Effector memory CD8-positive, alpha-beta T cell (primary cell): ENCODE measurements around the gene DBET.
"Not testable (repeated sequence)": the region's sequence is repeated elsewhere in the genome, so short reads cannot be mapped to it uniquely, and the experiment has no call there.

Experiments
- ATAC-seq: fragments of 150-1000 bp; cut with Tn5 transposase; replicated peaks from 2 replicates; pipeline ENCODE4 v1.10.0; 2021; ENCODE audit warnings: mild to moderate bottlenecking, moderate library complexity
- DNase-seq, 3 experiments: peaks; one replicate each; pipeline ENCODE4 v3.0.0; 2021
- H3K27ac Mint-ChIP-seq, 2 donors: one replicate each; pipeline ENCODE4 v1.8.0; 2022; ENCODE audit warnings: mild to moderate bottlenecking in 2 of 2, mixed read lengths in 2 of 2, moderate library complexity in 2 of 2
- H3K27me3 Mint-ChIP-seq, 2 donors: one replicate each; pipeline ENCODE4 v1.8.0; 2022; ENCODE audit warnings: mixed read lengths in 2 of 2
- H3K36me3 Mint-ChIP-seq: one replicate; pipeline ENCODE4 v1.8.0; 2022; ENCODE audit warnings: mild to moderate bottlenecking, moderate library complexity, mixed read lengths; ENCODE audit not compliant: insufficient read depth
- H3K4me1 Mint-ChIP-seq, 2 donors: one replicate each; pipeline ENCODE4 v1.8.0; 2022; ENCODE audit warnings: low read depth in 2 of 2, mixed read lengths in 2 of 2
- H3K4me3 Mint-ChIP-seq, 2 donors: one replicate each; pipeline ENCODE4 v1.8.0; 2022; ENCODE audit warnings: mild to moderate bottlenecking in 2 of 2, mixed read lengths in 2 of 2, moderate library complexity in 2 of 2
- H3K9me3 Mint-ChIP-seq, 2 donors: one replicate each; pipeline ENCODE4 v1.8.0; 2022; ENCODE audit warnings: mixed read lengths in 2 of 2
- total RNA-seq, 9 experiments: gene quantifications; one replicate each; lab custom pipeline; 2026; lab: John Stamatoyannopoulos, UW

The DBET gene
- 0 reads per million in 9 experiments for total RNA-seq

- H3K4me3 Mint-ChIP-seq, H3K27ac Mint-ChIP-seq, ATAC-seq, H3K4me1 Mint-ChIP-seq, H3K9me3 Mint-ChIP-seq, H3K36me3 Mint-ChIP-seq, H3K27me3 Mint-ChIP-seq, DNase-seq: not testable (repeated sequence)
Measured at GRCh38 chr4:190064342-190064741, at the start of gene DBET. DBET (plus strand) TSS chr4:190064502.

GRCh38 chr4:190014771-190015537, 49.3 kb upstream of the DBET start:
- Mint-ChIP-seq H3K27ac (no peak overlapping the region), H3K36me3 (peaks cover 8% of the 10 kb centered on the region), H3K9me3 (no peaks in the 10 kb centered on the region), H3K4me3 (peak overlapping the region; percentile 75 to 82), H3K27me3 (peaks cover 54 to 80% of the 10 kb centered on the region in 2 donors), H3K4me1 (peaks cover 24 to 28% of the 10 kb centered on the region in 2 donors)
- DNase-seq (no peak), ATAC-seq (peak; percentile 78)

- no peak for ATAC-seq
- H3K9me3 Mint-ChIP-seq = no peaks in the 10 kb centered on the region
- H3K27me3 Mint-ChIP-seq = peaks cover 62 to 88% of the 10 kb centered on the region in 2 donors
- peaks cover 8% of the 10 kb centered on the region for H3K36me3 Mint-ChIP-seq
- peaks cover 29 to 32% of the 10 kb centered on the region in 2 donors for H3K4me1 Mint-ChIP-seq
- peak overlapping the region; percentile 16 to 82 for H3K4me3 Mint-ChIP-seq
- no peak for DNase-seq
- no peak overlapping the region for H3K27ac Mint-ChIP-seq
Measured at GRCh38 chr4:190015538-190016368, 48.5 kb upstream of the DBET start.

- DNase-seq (no peak), ATAC-seq (no peak)
- peaks cover 31 to 39% of the 10 kb centered on the region in 2 donors for H3K4me1 Mint-ChIP-seq
- peaks cover 8% of the 10 kb centered on the region for H3K36me3 Mint-ChIP-seq
- H3K27ac Mint-ChIP-seq = no peak overlapping the region
- peak overlapping the region; percentile 16 to 82 for H3K4me3 Mint-ChIP-seq
- peaks cover 66 to 90% of the 10 kb centered on the region in 2 donors for H3K27me3 Mint-ChIP-seq
- H3K9me3 Mint-ChIP-seq = no peaks in the 10 kb centered on the region
Measured at GRCh38 chr4:190016369-190017289, 47.7 kb upstream of the DBET start.

- Mint-ChIP-seq H3K27me3 (peaks cover 66 to 81% of the 10 kb centered on the region in 2 donors), H3K27ac (no peak overlapping the region), H3K4me3 (peak overlapping the region in 1 of 2 donors; percentile 1), H3K36me3 (peaks cover 8% of the 10 kb centered on the region), H3K9me3 (no peaks in the 10 kb centered on the region), H3K4me1 (peaks cover 31 to 39% of the 10 kb centered on the region in 2 donors)
- ATAC-seq (no peak), DNase-seq (no peak)
Measured at GRCh38 chr4:190017357-190018200, 46.7 kb upstream of the DBET start.

- Mint-ChIP-seq H3K36me3 (peaks cover 8% of the 10 kb centered on the region), H3K4me1 (peaks cover 31 to 39% of the 10 kb centered on the region in 2 donors), H3K4me3 (peak overlapping the region; percentile 1 to 23), H3K9me3 (no peaks in the 10 kb centered on the region), H3K27ac (no peak overlapping the region), H3K27me3 (peaks cover 66 to 75% of the 10 kb centered on the region in 2 donors)
- no peak for DNase-seq
- ATAC-seq = no peak
Measured at GRCh38 chr4:190018201-190018920, 45.9 kb upstream of the DBET start.

- H3K9me3 Mint-ChIP-seq = no peaks in the 10 kb centered on the region
- peaks cover 29 to 39% of the 10 kb centered on the region in 2 donors for H3K4me1 Mint-ChIP-seq
- H3K36me3 Mint-ChIP-seq = peaks cover 8% of the 10 kb centered on the region
- no peak overlapping the region for H3K27ac Mint-ChIP-seq
- peak overlapping the region; percentile 49 to 63 for H3K4me3 Mint-ChIP-seq
- DNase-seq (no peak), ATAC-seq (no peak)
- peaks cover 59 to 66% of the 10 kb centered on the region in 2 donors for H3K27me3 Mint-ChIP-seq
Measured at GRCh38 chr4:190019023-190019858, 45.1 kb upstream of the DBET start.

- H3K27ac Mint-ChIP-seq, DNase-seq, H3K9me3 Mint-ChIP-seq, ATAC-seq, H3K36me3 Mint-ChIP-seq: not testable (repeated sequence)
- peaks cover 55 to 63% of the 10 kb centered on the region in 2 donors for H3K27me3 Mint-ChIP-seq
- H3K4me3 Mint-ChIP-seq = peak overlapping the region; percentile 49 to 63
- peaks cover 26 to 35% of the 10 kb centered on the region in 2 donors for H3K4me1 Mint-ChIP-seq
Measured at GRCh38 chr4:190019859-190020463, 44.3 kb upstream of the DBET start.

GRCh38 chr4:190020790-190021717, 43.2 kb upstream of the DBET start:
- peaks cover 8% of the 10 kb centered on the region for H3K36me3 Mint-ChIP-seq
- no peaks in the 10 kb centered on the region for H3K9me3 Mint-ChIP-seq
- peaks cover 22 to 29% of the 10 kb centered on the region in 2 donors for H3K4me1 Mint-ChIP-seq
- ATAC-seq (peak; percentile 21), DNase-seq (no peak)
- H3K27me3 Mint-ChIP-seq = peaks cover 48 to 54% of the 10 kb centered on the region in 2 donors
- H3K27ac Mint-ChIP-seq = peak overlapping the region in 1 of 2 donors; percentile 26
- peak overlapping the region; percentile 49 to 63 for H3K4me3 Mint-ChIP-seq

- not testable (repeated sequence) for H3K9me3 Mint-ChIP-seq, H3K4me3 Mint-ChIP-seq, H3K27ac Mint-ChIP-seq, DNase-seq, ATAC-seq, H3K36me3 Mint-ChIP-seq
- Mint-ChIP-seq H3K4me1 (peaks cover 17 to 26% of the 10 kb centered on the region in 2 donors), H3K27me3 (peaks cover 39 to 45% of the 10 kb centered on the region in 2 donors)
Measured at GRCh38 chr4:190021973-190022372, 42.3 kb upstream of the DBET start.
